HepG2 (cell line): Measurements from ENCODE around the gene CCDC57. TPM values are rescaled to one million over a fixed set of nuclear protein-coding genes. Genes with fewer than 3 reads are reported as not detected.
A peak's percentile ranks its signal among the peaks of the same experiment; 100 is the strongest.

Source experiments
- KDM5B ChIP-seq: sonication (generic); formaldehyde crosslinking; IDR thresholded peaks from 2 replicates; pipeline ENCODE4 v1.4.0; 2020; ENCODE audit warnings: missing genetic modification reagents, mild to moderate bottlenecking, borderline replicate concordance
- MTA1 ChIP-seq: sonication (generic); formaldehyde crosslinking; IDR thresholded peaks from 2 replicates; pipeline ENCODE4 v1.4.0; 2020; ENCODE audit warnings: missing genetic modification reagents, mild to moderate bottlenecking, borderline replicate concordance
- PAWR ChIP-seq: sonication (generic); formaldehyde crosslinking; IDR thresholded peaks from 2 replicates; pipeline ENCODE4 v1.4.0; 2020; ENCODE audit warnings: missing genetic modification reagents, mild to moderate bottlenecking, borderline replicate concordance
- SMAD1 ChIP-seq: sonication (generic); formaldehyde crosslinking; IDR thresholded peaks from 2 replicates; pipeline ENCODE4 v1.4.0; 2020; ENCODE audit warnings: missing genetic modification reagents, low read depth, mild to moderate bottlenecking, borderline replicate concordance
- SRF ChIP-seq: IDR thresholded peaks from 2 replicates; pipeline ENCODE4 v1.6.1; 2011; ENCODE audit warnings: mild to moderate bottlenecking, low read depth, low read length, moderate library complexity
- UBTF ChIP-seq: sonication (generic); formaldehyde crosslinking; IDR thresholded peaks from 2 replicates; pipeline ENCODE4 v1.4.0; 2020; ENCODE audit warnings: mild to moderate bottlenecking, missing genetic modification reagents
- ZNF407 ChIP-seq: sonication (generic); formaldehyde crosslinking; IDR thresholded peaks from one replicate; pipeline ENCODE4 v1.5.1; 2020; ENCODE audit warnings: mild to moderate bottlenecking, missing genetic modification reagents; ENCODE audit errors: not compliant biosample characterization
- ZNF446 ChIP-seq: sonication (generic); formaldehyde crosslinking; IDR thresholded peaks from 2 replicates; pipeline ENCODE4 v1.5.0; 2020; ENCODE audit warnings: mild to moderate bottlenecking, missing genetic modification reagents
- ZNF7 ChIP-seq: IDR thresholded peaks from 2 replicates; pipeline ENCODE4 v1.6.1; 2016; ENCODE audit warnings: missing biosample characterization, missing genetic modification reagents
- ZNF710 ChIP-seq: sonication (generic); formaldehyde crosslinking; IDR thresholded peaks from 2 replicates; pipeline ENCODE4 v1.5.0; 2020; ENCODE audit warnings: mild to moderate bottlenecking, missing genetic modification reagents, borderline replicate concordance
- polyA plus RNA-seq, 8 experiments: library from polyadenylated mRNA; depleted of rRNA in 3 of 8; stranded (reverse) in 7 of 8; unstranded in 1 of 8; fragments of >200 nt; fragmentation: Illumina TruSeq in 4 of 8; extraction: Trizol in 4 of 8; gene quantifications; 2 replicates each; pipeline versions ENCODE4 v1.2.1 to v1.2.3, GENCODE V29; 2011 to 2016; ENCODE audit warnings: low read depth in 4 of 8, missing spikeins in 1 of 8, mixed read lengths in 1 of 8; ENCODE audit not compliant: insufficient read depth in 1 of 8
- total RNA-seq, 5 experiments: library from RNA; depleted of rRNA; stranded (reverse); fragments of >200 nt; fragmentation: Illumina TruSeq; extraction: Trizol; gene quantifications; 2 replicates each; pipeline ENCODE4 v1.2.3, GENCODE V29; 2016; ENCODE audit warnings: low read depth in 1 of 5
- TF ChIP-seq, protein P1 (sequence below): sonication (generic); formaldehyde crosslinking; IDR thresholded peaks from 2 replicates; pipeline ENCODE4 v1.9.0; 2022; ENCODE audit warnings: low read depth, missing genetic modification reagents

Gene CCDC57
- total and polyA plus RNA-seq, 2 of the 13 experiments (the other 11 are each of a cell fraction or from before 2014, with no cell fraction given), result 59.3 to 59.9 TPM

DNA sequence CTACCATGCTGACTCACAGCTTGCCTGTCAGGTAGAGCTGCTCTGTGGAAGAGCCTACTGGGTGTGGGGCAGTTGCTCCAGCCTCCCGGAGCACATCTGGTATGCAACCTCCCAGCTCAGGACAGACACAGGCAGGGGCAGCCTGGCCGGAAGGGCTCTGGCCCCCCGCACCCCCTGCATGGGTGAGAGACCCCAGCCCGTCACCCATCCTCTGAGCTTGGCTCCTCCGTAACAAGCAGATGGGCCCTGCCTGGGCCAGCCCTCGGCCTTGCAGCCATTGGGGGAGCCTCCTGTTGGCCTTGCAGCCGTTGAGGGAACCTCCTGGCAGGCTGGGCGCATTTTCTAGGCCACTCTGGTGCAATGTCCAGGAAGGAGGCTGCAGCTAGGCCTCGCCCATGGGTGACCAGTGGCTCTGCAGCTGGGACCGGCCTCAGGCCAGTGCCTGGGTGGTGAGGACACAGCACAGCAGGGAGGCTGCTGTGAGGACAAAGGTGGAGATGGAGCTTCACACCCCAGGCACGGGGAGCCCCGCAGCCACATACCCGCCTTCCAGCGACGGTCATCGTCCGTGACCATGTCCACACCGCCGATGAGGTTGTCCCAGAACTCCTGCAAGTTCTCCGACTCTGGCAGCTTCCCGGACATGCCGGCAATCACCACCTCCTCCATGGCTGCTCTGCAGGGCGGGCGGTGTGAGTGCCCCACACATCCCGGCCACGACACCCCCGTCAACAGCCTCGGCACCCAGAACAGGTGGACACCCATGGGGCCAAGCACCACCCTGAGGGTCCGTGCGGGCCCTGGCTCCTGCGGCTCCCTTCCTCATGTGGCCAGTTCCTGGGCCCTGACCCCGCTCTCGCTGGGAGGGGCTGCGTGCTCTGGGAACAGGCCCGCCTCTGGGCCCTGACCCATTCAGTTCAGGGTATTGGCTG is 116.6 kb downstream of the CCDC57 start (continued):
- TF ChIP-seq, protein P1, sequence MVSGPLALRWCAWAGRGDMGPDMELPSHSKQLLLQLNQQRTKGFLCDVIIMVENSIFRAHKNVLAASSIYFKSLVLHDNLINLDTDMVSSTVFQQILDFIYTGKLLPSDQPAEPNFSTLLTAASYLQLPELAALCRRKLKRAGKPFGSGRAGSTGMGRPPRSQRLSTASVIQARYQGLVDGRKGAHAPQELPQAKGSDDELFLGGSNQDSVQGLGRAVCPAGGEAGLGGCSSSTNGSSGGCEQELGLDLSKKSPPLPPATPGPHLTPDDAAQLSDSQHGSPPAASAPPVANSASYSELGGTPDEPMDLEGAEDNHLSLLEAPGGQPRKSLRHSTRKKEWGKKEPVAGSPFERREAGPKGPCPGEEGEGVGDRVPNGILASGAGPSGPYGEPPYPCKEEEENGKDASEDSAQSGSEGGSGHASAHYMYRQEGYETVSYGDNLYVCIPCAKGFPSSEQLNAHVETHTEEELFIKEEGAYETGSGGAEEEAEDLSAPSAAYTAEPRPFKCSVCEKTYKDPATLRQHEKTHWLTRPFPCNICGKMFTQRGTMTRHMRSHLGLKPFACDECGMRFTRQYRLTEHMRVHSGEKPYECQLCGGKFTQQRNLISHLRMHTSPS (CRISPR knock-in tag), result no peak
- TF ChIP-seq MTA1 (peak; percentile 58; the same call in 1 of the 2 replicates), PAWR (CRISPR knock-in tag) (no peak), ZNF710 (peak; percentile 65; the same call in 1 of the 2 replicates), SMAD1 (CRISPR knock-in tag) (no peak), UBTF (CRISPR knock-in tag) (peak; percentile 69; the same call in 1 of the 2 replicates), ZNF7 (CRISPR knock-in tag) (no peak), ZNF446 (CRISPR knock-in tag) (no peak), ZNF407 (CRISPR knock-in tag) (no peak), KDM5B (CRISPR knock-in tag) (peak; percentile 8; the same call in 1 of the 2 replicates), SRF (no peak)
